ENCODE measurements around the gene PNPLA2. TPM values are rescaled to one million over a fixed set of nuclear protein-coding genes. Genes with fewer than 3 reads are reported as not detected.

Gene PNPLA2
- total RNA-seq, 1 donor from 2014 or later = 9.0 TPM

- DNase-seq (ENCODE audit: low read depth) = peak; percentile 65
These were observed 14.7 kb upstream of the PNPLA2 start for GRCh38 chr11:803770-804598.

GRCh38 chr11:804599-804964, 14.1 kb upstream of the PNPLA2 start:
- DNase-seq (ENCODE audit: low read depth) (no peak), FAIRE-seq (no peak)
- Histone ChIP-seq H3K36me3 (ENCODE audit: control insufficient read depth, insufficient read depth, low read length) (peaks cover 23% of the 10 kb centered on the region), H3K27me3 (ENCODE audit: control insufficient read depth, insufficient read depth, low read length) (no peaks in the 10 kb centered on the region), H3K4me3 (ENCODE audit: low read depth, low read length) (peak overlapping the region; percentile 58)
- no peak for TF ChIP-seq CTCF (IDR thresholded peaks at IDR 0.05; ENCODE audit: insufficient read depth, low read length, severe bottlenecking)

More at GRCh38 chr11:803770-804598, 14.7 kb upstream of the PNPLA2 start:
- Histone ChIP-seq H3K4me3 (ENCODE audit: low read depth, low read length) (peak overlapping the region; percentile 58), H3K36me3 (ENCODE audit: control insufficient read depth, insufficient read depth, low read length) (peaks cover 24% of the 10 kb centered on the region), H3K27me3 (ENCODE audit: control insufficient read depth, insufficient read depth, low read length) (no peaks in the 10 kb centered on the region)
- TF ChIP-seq CTCF (IDR thresholded peaks at IDR 0.05; ENCODE audit: insufficient read depth, low read length, severe bottlenecking) = no peak
- no peak for FAIRE-seq

GRCh38 chr11:808427-809286, 10.1 kb upstream of the PNPLA2 start:
- peaks cover 20% of the 10 kb centered on the region for H3K36me3 ChIP-seq (ENCODE audit: control insufficient read depth, insufficient read depth, low read length)
- DNase-seq (ENCODE audit: low read depth) (no peak), FAIRE-seq (no peak)
- no peaks in the 10 kb centered on the region for H3K27me3 ChIP-seq (ENCODE audit: control insufficient read depth, insufficient read depth, low read length)
- peak overlapping the region; percentile 97 for H3K4me3 ChIP-seq (ENCODE audit: low read depth, low read length)
- TF ChIP-seq CTCF (IDR thresholded peaks at IDR 0.05; ENCODE audit: insufficient read depth, low read length, severe bottlenecking) = no peak

GRCh38 chr11:809287-810039, 9.3 kb upstream of the PNPLA2 start, which contains the start of gene RPLP2:
Gene RPLP2, plus strand, starts transcription at chr11:809967. Its CDS starts 268 bp downstream, at chr11:810235.
- Histone ChIP-seq H3K27me3 (ENCODE audit: control insufficient read depth, insufficient read depth, low read length) (no peaks in the 10 kb centered on the region), H3K36me3 (ENCODE audit: control insufficient read depth, insufficient read depth, low read length) (peaks cover 21% of the 10 kb centered on the region), H3K4me3 (ENCODE audit: low read depth, low read length) (peak within 1 kb of the TSS; percentile 97)
- TF ChIP-seq CTCF (IDR thresholded peaks at IDR 0.05; ENCODE audit: insufficient read depth, low read length, severe bottlenecking) = no peak
- peak; percentile 86 for DNase-seq (ENCODE audit: low read depth)
- no peak for FAIRE-seq

- DNase-seq (ENCODE audit: low read depth) (no peak), FAIRE-seq (no peak)
- no peak for TF ChIP-seq CTCF (IDR thresholded peaks at IDR 0.05; ENCODE audit: insufficient read depth, low read length, severe bottlenecking)
- H3K36me3 ChIP-seq (ENCODE audit: control insufficient read depth, insufficient read depth, low read length) = peaks cover 21% of the 10 kb centered on the region
- H3K27me3 ChIP-seq (ENCODE audit: control insufficient read depth, insufficient read depth, low read length) = no peaks in the 10 kb centered on the region
- H3K4me3 ChIP-seq (ENCODE audit: low read depth, low read length) = peak overlapping the region; percentile 97
These were observed 8.6 kb upstream of the PNPLA2 start for GRCh38 chr11:810040-810567.
